Medulla oblongata (tissue), 1 donor: ENCODE data around the gene ATXN1.

Experiments
- DNase-seq: peaks from one replicate; pipeline ENCODE4 v3.0.0-alpha.2; 2015; ENCODE audit errors: extremely low spot score

ATXN1 gene

DNA sequence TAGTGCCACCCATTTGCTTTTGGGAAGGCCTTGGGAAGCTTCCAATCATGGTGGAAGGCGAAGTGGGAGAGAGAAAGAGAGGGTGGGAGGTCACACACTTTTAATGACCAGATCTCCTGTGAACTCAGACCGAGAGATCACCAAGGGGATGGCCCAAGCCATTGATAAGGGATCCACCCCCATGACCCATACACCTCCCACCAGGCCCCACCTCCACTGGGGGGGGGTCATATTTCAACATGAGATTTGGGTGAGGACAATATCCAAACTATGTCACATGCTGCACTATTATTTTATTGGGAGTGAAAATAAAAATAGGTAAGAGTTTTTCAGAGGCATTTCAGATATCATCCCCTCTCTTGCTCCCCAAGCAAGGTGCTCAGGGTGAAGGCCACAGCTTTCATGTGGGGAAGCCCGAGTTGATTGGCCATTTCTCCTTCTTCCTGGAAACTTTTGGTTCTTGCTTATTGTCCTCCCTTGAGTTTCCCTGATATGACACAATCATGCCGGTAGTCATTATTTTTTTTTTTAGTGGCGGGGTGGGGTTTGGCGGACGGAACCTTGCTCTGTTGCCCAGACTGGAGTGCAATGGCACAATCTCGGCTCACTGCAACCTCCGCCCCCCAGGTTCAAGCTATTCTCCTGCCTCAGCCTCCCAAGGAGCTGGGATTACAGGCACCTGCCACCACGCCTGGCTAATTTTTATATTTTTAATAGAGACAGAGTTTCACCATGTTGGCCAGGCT, 507.7 kb downstream of the ATXN1 start:
- DNase-seq = no peak

DNA sequence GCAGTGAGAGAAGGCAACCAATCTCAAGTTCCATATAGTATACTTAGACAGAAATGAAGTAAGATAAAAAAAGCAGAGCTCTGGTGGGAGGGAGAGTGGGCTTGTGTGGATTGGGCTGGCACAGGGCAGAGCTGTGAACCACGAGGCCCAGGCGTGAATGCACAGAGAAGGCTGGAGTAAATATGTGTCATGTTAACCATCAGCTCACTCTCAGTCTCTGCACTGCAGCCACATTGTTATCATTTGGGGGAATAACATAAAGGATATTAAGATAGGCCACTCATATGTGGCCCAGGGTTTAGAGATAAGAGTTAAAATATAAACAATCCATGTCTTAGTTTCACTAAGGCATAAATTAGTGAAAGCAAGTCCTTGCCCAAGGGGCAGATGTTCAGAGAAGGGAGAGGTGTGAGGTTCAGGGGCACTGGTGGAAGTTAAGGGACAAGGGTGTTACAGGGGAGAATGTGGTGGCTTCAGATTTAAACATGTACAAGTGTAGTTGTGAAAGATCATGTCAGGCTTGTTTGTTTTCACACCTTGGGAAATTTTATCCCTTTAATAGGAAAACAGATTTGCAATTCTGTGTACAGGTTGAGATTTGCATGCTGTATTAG, 508.5 kb downstream of the ATXN1 start:
- no peak for DNase-seq

DNA sequence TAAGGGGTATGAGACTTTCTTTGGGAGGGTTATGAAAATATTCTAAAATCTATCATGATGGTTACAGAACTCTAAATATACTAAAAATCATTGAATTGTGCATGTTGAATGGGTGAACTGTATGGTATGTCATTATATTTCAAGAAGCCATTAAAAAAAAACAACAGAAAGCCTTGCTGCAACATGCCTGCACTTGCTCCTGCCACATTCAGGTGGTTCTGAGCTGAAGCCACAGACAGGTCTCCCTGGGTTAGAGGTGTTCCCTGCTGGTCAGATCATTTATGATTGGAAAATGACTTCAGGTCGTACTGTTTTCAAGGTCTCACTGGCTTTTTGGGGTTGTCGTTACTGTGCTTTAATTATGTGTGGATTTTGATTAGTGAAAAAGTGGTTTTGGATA, 509.6 kb downstream of the ATXN1 start:
- DNase-seq = no peak

DNA sequence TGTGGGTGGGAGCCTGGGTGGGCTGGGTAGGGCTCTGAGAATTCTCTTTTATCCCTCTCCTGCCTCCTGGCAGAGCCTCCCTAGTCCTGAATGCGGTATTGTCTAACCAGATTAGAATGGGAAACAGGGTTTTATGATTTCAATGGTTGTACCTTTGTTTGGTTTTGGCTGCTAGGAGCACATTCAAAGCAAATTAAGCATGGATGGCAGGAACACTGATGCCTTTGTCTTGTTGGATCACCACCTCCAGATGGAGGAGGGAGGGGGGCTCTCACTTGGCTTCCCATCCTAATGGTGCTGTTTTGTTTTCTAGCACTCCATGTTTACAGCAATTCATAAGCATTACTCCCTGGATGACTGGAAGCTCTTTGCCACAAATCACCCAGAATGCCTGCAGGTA, 511.3 kb downstream of the ATXN1 start:
- peak; percentile 63 for DNase-seq
